IMR-90 (cell line): ENCODE measurements around the gene TCTA. TPM values are rescaled to one million over a fixed set of nuclear protein-coding genes. Genes with fewer than 3 reads are reported as not detected.

ENCODE experiments used
- ATAC-seq: fragments of 200-7000 bp; cut with Tn5 transposase; 2 replicates; pipeline ENCODE4 v1.9.1; 2020; ENCODE audit warnings: low read depth, mild to moderate bottlenecking, moderate library complexity
- BruUV-seq: library from RNA; stranded (reverse); fragments of 400-500 nt; replicated peaks from 2 replicates; lab custom pipeline; 2021; lab: Mats Ljungman, UMichigan
- CTCF ChIA-PET: fragments of 300-600 bp; formaldehyde crosslinking; extraction: SDS; loops from one replicate; lab custom pipeline; 2021; ENCODE audit warnings: antibody characterized with exemption; lab: Yijun Ruan, JAX
- POLR2A ChIA-PET: fragments of 300-600 bp; sonication (Branson Sonifier 250); formaldehyde crosslinking; loops from one replicate; lab custom pipeline; 2022; ENCODE audit warnings: antibody characterized with exemption; ENCODE audit not compliant: unreplicated experiment; lab: Charles Lee
- DNase-seq: peaks from one replicate; pipeline ENCODE4 v3.0.0; 2013
- H2AFZ ChIP-seq: replicated peaks from 2 replicates; pipeline ENCODE3; 2013; ENCODE audit warnings: low read length, mild to moderate bottlenecking; ENCODE audit not compliant: poor library complexity
- H2AK5ac ChIP-seq: 2 replicates; pipeline ENCODE4 v1.6.1; 2013; ENCODE audit warnings: low read depth, low read length, inconsistent platforms
- H2AK9ac ChIP-seq: replicated peaks from 2 replicates; pipeline ENCODE3; 2013; ENCODE audit warnings: mild to moderate bottlenecking, low read depth, low read length, moderate library complexity; ENCODE audit not compliant: poor library complexity
- H2BK120ac ChIP-seq: 2 replicates; pipeline ENCODE4 v1.6.1; 2013; ENCODE audit warnings: low read depth, low read length, inconsistent platforms
- H2BK15ac ChIP-seq: 3 replicates; pipeline ENCODE4 v1.6.1; 2013; ENCODE audit warnings: low read depth, low read length, inconsistent platforms
- H2BK20ac ChIP-seq: 2 replicates; pipeline ENCODE4 v1.6.1; 2013; ENCODE audit warnings: low read depth, mild to moderate bottlenecking, inconsistent platforms, low read length, moderate library complexity
- H2BK5ac ChIP-seq: 2 replicates; pipeline ENCODE4 v1.6.1; 2013; ENCODE audit warnings: mild to moderate bottlenecking, low read depth, low read length, inconsistent platforms; ENCODE audit not compliant: poor library complexity, severe bottlenecking
- H3K14ac ChIP-seq: replicated peaks from 2 replicates; pipeline ENCODE4 v1.6.1; 2013; ENCODE audit warnings: low read depth, low read length, inconsistent platforms
- H3K18ac ChIP-seq: 2 replicates; pipeline ENCODE4 v1.6.1; 2013; ENCODE audit warnings: low read depth, low read length, control low read depth
- H3K23ac ChIP-seq: 2 replicates; pipeline ENCODE4 v1.6.1; 2013; ENCODE audit warnings: low read depth, low read length, inconsistent platforms
- H3K27ac ChIP-seq: 2 replicates; pipeline ENCODE4 v1.5.1; 2013; ENCODE audit warnings: mild to moderate bottlenecking, control low read depth, low read length; ENCODE audit not compliant: insufficient read depth
- H3K27me3 ChIP-seq: 2 replicates; pipeline ENCODE4 v1.6.1; 2013; ENCODE audit warnings: low read length; ENCODE audit not compliant: control insufficient read depth, insufficient read depth
- H3K36me3 ChIP-seq: 2 replicates; pipeline ENCODE4 v1.6.1; 2013; ENCODE audit warnings: low read length, mixed read lengths; ENCODE audit not compliant: control insufficient read depth, insufficient read depth
- H3K4ac ChIP-seq: 2 replicates; pipeline ENCODE4 v1.6.1; 2013; ENCODE audit warnings: low read depth, low read length, inconsistent platforms
- H3K4me1 ChIP-seq: 2 replicates; pipeline ENCODE4 v1.6.1; 2013; ENCODE audit warnings: low read length, mixed read lengths; ENCODE audit not compliant: control insufficient read depth, insufficient read depth
- H3K4me2 ChIP-seq: 2 replicates; pipeline ENCODE4 v1.6.1; 2013; ENCODE audit warnings: low read depth, mild to moderate bottlenecking, control low read depth, low read length, moderate library complexity
- H3K4me3 ChIP-seq: 2 replicates; pipeline ENCODE4 v1.5.1; 2013; ENCODE audit warnings: low read depth, mild to moderate bottlenecking, control low read depth, low read length, moderate library complexity; ENCODE audit not compliant: insufficient read depth
- H3K56ac ChIP-seq: 2 replicates; pipeline ENCODE4 v1.6.1; 2013; ENCODE audit warnings: low read length, inconsistent platforms; ENCODE audit not compliant: insufficient read depth; ENCODE audit errors: extremely low read depth
- H3K79me1 ChIP-seq, 2 experiments: 2 replicates each; pipeline ENCODE4 v1.6.1; 2013; ENCODE audit warnings: low read length in 2 of 2, inconsistent platforms in 1 of 2, low read depth in 1 of 2
- H3K9ac ChIP-seq: 2 replicates; pipeline ENCODE4 v1.6.1; 2013; ENCODE audit warnings: low read depth, low read length, control low read depth
- H3K9me1 ChIP-seq: 2 replicates; pipeline ENCODE4 v1.6.1; 2013; ENCODE audit warnings: low read length, inconsistent platforms; ENCODE audit not compliant: insufficient read depth
- H3K9me3 ChIP-seq: 2 replicates; pipeline ENCODE4 v1.6.1; 2013; ENCODE audit warnings: low read length; ENCODE audit not compliant: control insufficient read depth, insufficient read depth
- H4K20me1 ChIP-seq: 2 replicates; pipeline ENCODE4 v1.6.1; 2013; ENCODE audit warnings: low read length, inconsistent platforms; ENCODE audit not compliant: insufficient read depth
- H4K5ac ChIP-seq: 2 replicates; pipeline ENCODE4 v1.6.1; 2013; ENCODE audit warnings: mild to moderate bottlenecking, low read depth, low read length, control low read depth
- H4K8ac ChIP-seq, 2 experiments: 2 replicates each; pipeline ENCODE4 v1.6.1; 2013; ENCODE audit warnings: low read depth in 2 of 2, low read length in 2 of 2, control low read depth in 1 of 2, inconsistent platforms in 1 of 2
- H4K91ac ChIP-seq: 2 replicates; pipeline ENCODE4 v1.6.1; 2013; ENCODE audit warnings: low read depth, low read length, inconsistent platforms; ENCODE audit not compliant: insufficient read depth
- RCOR1 ChIP-seq: IDR thresholded peaks from 2 replicates; pipeline ENCODE4 v1.6.1; 2012; ENCODE audit warnings: mild to moderate bottlenecking, low read length, improper control_type of control experiment; ENCODE audit not compliant: insufficient replicate concordance
- WGBS, 2 experiments: methylation state at CpG; one replicate each; pipeline versions ENCODE4 v1.1.5 to v1.1.7; 2013; ENCODE audit warnings: missing lambda C conversion rate in 2 of 2; ENCODE audit not compliant: insufficient read length in 1 of 2; ENCODE audit errors: extremely low coverage in 2 of 2; 5-methylcytosine and 5-hydroxymethylcytosine counted together
- dilution Hi-C: fragments of 300-500 bp; cut with HindIII; formaldehyde crosslinking; loops from one replicate; pipeline ENCODE4 v1.14.3; 2018; ENCODE audit warnings: low sequenced_read_pairs; ENCODE audit not compliant: unreplicated experiment
- in situ Hi-C: fragments of 300-500 bp; cut with MboI; formaldehyde crosslinking; loops from 3 replicates; pipeline ENCODE4 v1.14.3; 2019; ENCODE audit warnings: low sequenced_read_pairs, inconsistent platforms, mixed read lengths
- intact Hi-C: fragments of 100-400 bp; cut with micrococcal nuclease; formaldehyde crosslinking; loops from 2 replicates; pipeline ENCODE4 v1.10.0; 2022
- polyA plus RNA-seq, 3 experiments: library from polyadenylated mRNA; depleted of rRNA; stranded (reverse); fragments of >200 nt; gene quantifications; 2 replicates each; pipeline ENCODE4 v1.2.3, GENCODE V29; 2012; ENCODE audit warnings: low replicate concordance in 1 of 3
- total RNA-seq: library from RNA; depleted of rRNA; stranded (reverse); fragments of >200 nt; gene quantifications from 2 replicates; pipeline ENCODE4 v1.2.3, GENCODE V29; 2012

The TCTA gene
- total and polyA plus RNA-seq, 2 of the 4 experiments (the other 2 are of a cell fraction): 15.1 to 46.6 TPM

DNA sequence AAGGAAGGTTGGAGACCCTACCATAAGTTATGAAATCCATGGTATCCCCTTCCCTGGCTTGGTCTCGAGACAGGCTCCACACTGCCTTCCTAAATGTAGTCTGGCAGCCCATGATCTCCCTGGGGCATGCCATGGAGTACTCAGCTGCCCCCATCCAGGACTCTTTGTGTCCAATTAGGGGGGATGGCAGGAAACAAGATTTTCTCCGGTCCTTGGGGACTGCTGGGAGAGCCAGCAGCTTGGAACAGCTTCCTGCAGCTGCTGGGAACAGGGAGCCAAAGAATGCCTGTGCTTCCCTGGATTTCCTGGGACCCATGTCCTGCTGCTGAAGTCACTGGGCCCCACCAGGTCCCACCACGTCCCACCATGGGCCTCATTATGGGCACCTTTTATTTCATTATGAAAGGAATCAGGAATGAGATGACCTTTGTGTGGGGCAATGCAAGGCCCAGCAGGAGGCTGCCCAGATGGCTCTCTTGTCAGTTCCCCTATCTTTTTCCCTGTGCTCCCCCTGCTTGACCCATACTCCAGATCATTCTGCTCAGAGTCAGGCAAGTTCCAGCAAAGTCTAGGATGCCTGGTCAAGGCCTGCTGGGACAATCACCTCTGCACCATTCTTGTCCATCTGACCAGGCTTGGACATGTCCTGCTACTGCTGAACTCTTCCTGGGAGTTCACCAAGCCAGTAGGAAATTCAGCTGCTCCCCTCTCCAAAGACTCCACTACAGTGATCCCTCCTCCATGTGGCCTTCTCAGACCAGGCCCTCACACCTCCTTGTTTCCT is 42.9 kb downstream of the TCTA start:
- no peak overlapping the region for H2BK120ac ChIP-seq
- no peak overlapping the region for H3K14ac ChIP-seq
- CTCF ChIA-PET: no interaction called here
- H2AFZ ChIP-seq: peak overlapping the region; percentile 53
- H3K23ac ChIP-seq: no peak overlapping the region
- no peak overlapping the region for H2BK5ac ChIP-seq
- H3K56ac ChIP-seq: no peak overlapping the region
- H2BK15ac ChIP-seq: no peak overlapping the region
- no peak overlapping the region for H3K27ac ChIP-seq
- H3K9me1 ChIP-seq: peaks cover 12% of the 10 kb centered on the region
- no peaks in the 10 kb centered on the region for H3K79me1 ChIP-seq
- no TSS peak for BruUV-seq
- H3K18ac ChIP-seq: no peak overlapping the region; the same call in 1 of the 2 replicates
- in situ Hi-C loops (no loop called here), dilution Hi-C loops (no loop called here), intact Hi-C loops (no loop called here)
- peaks cover 8% of the 10 kb centered on the region for H3K4me1 ChIP-seq
- no peak for TF ChIP-seq RCOR1
- POLR2A ChIA-PET: interaction anchor here (0.6 kb wide), 1 partner anchor 296 kb away, joined by 3 read pairs; no protein-coding TSS in a partner anchor
- no peaks in the 10 kb centered on the region for H3K36me3 ChIP-seq
- no peak overlapping the region for H3K4me2 ChIP-seq
- no peak overlapping the region for H3K9ac ChIP-seq
- DNase-seq: no peak
- peak overlapping the region in 1 of 2 experiments; percentile 15; a peak in 1 of 4 replicates for H4K8ac ChIP-seq
- peak overlapping the region; percentile 3 for H2AK9ac ChIP-seq
- H3K4ac ChIP-seq: peak overlapping the region; percentile 23
- H3K4me3 ChIP-seq: no peak overlapping the region
- no peaks in the 10 kb centered on the region for H4K20me1 ChIP-seq
- H2AK5ac ChIP-seq: peak overlapping the region; percentile 51; the same call in 1 of the 2 replicates
- 17% methylated on average over 1 of the region's 3 CpGs; no CpG with 5 or more reads in 1 of the 2 experiments for WGBS, 2 experiments
- H4K5ac ChIP-seq: no peak overlapping the region
- no peak overlapping the region for H2BK20ac ChIP-seq
- H3K27me3 ChIP-seq: no peaks in the 10 kb centered on the region
- peak; percentile 31 for ATAC-seq
- no peaks in the 10 kb centered on the region for H3K9me3 ChIP-seq
- H4K91ac ChIP-seq: no peak overlapping the region
